OCI-M2 (cell line): ENCODE data around the gene YY1.
"Not testable (repeated sequence)": the region's sequence is repeated elsewhere in the genome, so short reads cannot be mapped to it uniquely, and the experiment has no call there.

Source experiments
- DNase-seq: peaks from one replicate; lab custom pipeline; 2025; ENCODE audit not compliant: unreplicated experiment; lab: John Stamatoyannopoulos, UW

YY1 gene

DNA sequence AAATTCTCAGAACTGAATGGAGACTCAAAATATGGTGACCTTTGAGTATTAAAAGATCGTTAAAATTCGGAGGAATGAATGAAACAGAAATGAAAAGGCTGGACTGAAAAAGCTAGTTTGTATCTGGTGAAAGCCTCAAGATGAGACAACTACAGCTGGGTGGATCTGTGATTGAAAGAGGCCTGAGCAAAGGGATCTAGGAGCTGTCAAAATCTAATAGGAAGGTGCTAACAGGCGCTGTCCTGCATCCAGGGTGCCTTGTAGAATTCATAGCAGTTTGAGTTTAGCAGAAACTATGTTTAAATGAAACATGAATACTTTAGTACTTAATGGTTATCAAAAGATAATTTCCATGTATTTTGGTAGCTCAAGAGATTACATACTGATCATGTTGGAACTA is 2.3 kb downstream of the YY1 start:
- DNase-seq, result no peak

DNA sequence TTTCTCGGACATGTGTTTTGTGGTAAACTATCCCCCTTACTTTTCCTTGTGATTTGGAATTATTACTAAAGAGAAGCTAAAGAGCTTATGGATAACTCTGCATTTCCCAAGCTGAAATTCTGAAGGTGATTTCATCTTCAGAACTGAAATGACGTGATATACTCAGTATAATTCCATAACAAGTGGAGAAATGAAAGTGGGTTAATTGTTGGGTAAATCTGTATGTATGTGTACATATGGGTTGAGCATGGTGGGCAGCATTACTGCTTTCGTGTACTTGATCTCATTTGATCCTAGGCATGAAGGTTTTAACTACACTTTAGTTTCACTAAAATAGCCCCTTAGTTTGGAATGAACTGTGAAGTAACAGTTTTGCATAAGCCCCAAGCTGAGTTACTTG is 4.1 kb downstream of the YY1 start:
- no peak for DNase-seq

DNA sequence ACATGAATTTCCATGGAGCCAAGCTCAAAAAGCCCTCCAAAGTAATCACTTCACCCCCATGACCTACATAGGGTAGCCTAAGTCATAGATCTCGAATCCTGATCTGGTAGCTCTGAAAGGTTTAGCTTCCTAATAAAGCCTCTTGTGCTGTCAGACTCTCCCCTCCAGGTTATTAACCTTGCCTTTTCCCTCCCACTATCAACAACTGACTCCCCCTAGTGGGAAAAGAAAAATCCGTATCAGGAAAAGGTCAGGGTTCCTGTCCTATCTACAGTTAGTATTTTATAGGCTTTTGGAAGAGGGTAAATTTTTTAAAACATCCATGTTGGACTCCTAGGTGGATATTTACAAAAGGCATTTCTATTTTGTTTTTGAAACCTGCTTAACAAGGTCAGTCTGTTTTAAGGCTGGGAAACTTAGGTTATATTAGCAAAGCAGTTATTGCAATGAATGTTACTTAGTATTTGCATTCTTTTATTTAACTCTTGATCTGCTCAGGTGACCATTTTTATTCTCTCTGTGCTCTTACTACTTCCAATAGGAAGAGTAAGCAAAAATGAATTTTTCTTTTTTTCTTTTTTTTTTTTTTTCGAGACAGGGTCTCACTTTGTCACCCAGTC is 8.0 kb downstream of the YY1 start:
- peak; percentile 33 for DNase-seq

DNA sequence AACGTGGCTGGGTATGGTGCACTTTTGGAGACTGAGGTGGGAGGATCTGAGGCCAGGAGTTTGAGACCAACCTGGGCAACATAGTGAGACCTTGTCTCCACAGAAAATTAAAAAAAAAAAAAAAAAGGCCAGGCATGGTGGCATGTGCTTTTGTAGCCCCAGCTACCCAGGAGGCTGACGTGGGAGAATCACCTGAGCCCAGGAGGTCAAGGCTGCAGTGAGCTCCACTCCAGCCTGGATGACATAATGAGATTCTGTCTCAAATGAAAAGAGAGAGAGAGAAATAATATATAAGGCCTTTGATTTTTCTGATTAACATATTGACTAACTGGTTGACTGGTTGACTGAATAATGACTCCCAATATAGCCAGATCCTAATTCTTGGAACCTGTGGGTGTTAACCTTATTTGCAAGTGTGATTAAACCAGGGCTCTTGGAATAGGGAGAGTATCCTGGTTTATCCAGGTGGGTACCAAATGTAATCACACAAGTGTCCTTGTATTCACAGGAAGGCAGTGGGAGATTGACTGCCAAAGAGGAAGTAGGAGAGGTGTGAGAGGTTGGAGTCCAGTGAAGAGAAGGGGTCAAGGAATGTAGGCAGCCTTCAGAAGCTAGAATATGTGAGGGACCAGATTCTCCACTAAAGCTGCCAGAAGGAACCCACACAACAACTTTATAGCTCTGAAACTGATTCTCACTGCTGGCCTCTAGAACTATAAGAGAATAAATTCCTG is 12.0 kb downstream of the YY1 start:
- no peak for DNase-seq

DNA sequence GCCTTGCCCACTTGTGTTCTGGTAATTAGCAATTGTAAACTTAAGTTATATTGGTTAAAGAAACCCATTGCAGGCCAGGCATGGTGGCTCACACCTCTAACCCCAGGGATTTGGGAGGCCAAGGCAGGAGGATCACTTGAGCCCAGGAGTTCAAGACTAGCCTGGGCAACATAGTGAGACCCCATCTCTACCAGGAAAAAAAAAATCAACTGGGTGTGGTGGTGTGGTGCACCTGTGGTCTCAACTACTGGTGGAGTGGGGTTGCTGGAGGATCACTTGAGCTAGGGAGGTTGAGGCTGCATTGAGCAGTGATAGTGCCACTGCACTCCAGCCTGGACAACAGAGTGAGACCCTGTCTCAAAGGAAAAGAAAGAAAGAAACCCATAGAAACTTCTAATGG is 13.7 kb downstream of the YY1 start:
- no peak for DNase-seq

DNA sequence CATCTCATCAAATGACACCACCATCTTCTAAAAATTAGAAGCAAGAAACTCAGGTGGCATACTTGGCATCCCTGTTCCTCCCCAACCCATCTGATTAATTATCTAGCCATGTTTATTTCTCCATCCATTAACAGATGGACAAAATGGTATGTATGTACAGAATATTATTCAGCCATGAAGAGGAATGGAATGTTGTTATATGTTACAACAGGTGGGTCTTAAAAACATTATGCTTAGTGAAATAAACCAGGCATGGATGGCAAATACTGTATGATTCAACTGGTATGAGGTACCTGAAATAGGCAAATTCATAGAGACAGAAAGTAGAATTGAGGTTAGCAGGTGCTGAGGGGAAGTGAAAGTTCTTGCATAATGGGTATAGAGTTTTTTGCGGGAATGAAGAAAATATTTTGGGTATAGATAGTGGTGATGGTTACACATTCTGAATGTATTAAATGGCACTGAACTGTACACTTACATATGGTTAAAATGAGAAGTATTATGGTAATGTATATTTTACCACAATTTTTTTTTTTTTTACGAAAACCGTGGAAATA is 17.5 kb downstream of the YY1 start:
- DNase-seq, result no peak

DNA sequence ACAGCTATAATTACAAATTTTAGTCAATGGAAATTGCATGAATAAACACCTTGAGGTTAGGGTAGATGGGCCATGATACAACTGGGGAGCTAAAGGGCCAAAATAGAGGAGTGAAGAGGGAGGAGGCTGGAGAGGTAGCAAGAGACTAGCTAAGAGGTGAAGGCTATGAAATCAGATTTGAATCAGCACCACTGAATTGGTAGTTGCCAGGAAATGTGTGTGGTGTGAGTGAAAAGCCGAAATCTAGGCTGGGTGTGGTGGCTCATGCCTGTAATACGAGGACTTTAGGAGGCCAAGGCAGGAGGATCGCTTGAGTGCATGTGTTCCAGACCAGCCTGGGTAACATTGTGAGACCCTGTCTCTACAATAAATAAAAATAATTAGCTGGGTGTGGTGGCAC is 22.7 kb downstream of the YY1 start:
- DNase-seq, result no peak

DNA sequence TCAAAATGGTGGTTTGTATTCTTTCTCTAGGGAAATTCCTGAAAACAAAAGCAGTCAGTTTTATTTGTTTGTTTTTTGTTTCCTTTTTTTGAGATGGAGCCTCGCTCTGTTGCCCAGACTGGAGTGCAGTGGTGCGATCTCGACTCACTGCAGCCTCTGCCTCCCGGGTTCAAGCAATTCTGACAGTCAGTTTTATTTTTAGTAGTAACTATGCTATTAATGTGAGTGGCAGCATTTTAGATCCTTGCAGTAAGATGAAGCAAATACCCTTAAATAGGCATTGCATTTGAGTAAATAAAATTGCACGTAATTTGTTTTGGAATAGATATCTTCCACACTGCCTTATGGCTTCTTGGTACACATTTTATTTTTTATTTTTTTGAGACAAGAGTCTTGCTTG is 23.6 kb downstream of the YY1 start:
- no peak for DNase-seq

DNA sequence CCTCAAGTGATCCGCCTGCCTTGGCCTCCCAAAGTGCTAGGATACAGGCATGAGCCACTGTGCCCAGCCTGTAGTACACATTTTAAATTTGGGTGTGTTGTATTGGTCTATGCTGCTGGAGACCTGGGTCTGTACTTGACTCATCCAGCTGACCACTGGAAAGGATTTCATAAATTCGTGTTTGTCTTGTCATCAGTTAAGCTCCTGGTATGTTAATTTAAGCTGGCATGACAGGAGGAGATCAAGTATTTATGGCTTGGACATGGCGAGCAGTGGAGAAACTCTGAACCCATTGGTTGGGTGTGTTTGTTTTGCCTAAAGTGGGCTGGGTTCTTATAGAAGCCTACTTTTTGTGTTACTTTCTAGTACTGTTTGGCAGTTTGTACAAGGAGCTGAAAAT is 24.2 kb downstream of the YY1 start:
- DNase-seq, result no peak

DNA sequence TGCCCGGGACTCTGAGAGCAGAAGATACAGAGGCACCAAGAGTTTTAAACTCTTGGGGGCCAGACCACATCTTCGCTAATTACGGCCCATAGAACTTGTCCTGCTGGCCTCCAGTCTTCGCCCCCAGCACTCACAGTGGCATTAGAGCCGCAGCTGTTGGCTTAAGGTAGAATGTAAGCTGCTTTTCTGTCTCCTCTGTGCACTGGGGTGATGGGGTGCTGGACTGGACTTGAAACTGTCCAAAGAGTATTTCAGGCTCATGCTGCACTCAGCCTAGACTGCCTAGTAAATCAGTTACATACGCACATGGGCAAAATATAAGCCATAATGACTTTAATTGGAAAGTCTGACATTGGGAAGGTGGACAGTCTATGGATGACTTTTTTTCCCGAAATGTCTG is 29.0 kb downstream of the YY1 start:
- DNase-seq, result no peak

DNA sequence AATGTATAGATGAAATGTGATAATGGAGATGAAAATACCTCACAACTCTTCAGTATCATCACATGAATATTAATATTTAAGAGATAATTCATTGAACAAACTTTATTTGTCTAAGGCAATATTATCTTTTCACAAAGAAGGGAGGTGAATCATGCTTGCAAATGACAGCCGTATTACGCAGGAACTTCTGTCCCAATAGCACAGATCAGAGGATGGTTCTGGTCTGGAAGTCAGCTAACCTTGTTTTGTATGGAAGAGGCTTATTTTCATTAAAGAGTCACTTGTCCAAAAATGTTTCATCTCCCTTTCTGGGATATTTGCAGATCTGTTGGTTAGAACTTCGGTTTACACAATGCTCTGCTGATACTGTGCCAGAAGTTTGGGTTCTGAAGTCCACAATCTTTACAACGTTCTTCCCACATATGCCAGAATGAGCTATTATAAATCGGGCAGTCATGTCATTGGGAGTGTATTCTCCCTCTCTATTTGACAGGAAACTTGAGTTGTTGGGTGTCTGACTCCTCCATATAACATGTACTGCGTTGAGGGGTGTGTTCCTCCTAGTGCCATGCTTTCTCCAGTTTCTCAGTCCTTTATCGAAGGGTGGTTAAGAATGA is 29.8 kb downstream of the YY1 start:
- no peak for DNase-seq

DNA sequence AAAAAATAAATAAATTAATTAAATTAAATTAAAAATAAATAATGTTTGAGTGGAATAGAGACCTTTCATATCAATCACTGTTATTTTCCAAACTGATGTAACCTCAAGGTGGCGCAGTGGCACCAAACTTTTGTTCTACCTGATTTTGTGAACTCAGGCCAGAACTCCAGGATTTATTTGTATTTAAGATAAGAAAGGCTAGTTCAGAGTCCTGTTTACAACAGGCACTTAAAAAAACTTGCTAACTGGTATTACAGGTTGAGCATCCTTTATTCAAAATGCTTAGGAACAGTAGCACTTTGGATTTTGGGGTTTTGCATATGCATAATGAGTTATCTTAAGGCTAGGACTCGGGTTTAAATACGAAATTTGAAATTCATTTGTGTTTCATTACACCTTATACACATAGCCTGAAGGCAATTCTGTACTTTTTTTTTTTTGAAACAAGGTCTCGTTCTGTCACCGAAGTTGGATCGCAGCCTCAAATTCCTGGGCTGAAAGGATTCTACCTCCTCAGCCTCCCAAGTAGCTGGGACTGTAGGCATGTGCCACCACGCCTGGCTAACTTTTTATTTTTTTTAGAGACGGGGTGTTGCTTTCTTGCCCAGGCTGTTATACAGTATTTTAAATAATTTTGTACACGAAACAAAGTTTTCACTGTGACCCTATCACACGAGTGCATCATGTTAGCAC is 32.4 kb downstream of the YY1 start:
- no peak for DNase-seq

DNA sequence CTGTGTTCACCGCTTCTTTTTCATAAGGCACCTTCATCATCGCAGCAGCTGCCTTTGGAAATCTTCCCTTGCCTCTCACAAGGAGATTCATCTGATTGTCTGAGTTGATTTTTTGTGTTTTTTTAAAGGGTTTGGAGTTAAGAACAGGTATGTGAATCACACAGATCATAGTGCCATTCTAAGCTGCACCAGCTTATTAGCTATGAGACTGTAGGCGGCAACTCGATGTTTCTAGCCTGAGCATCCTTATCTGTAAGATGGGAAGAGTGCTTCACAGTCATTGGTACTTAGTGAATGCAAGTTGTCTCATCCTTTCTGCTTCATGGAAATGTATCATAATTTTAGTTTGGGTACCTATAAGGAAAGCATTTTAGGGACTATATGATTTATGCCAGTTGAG is 35.3 kb downstream of the YY1 start:
- no peak for DNase-seq

DNA sequence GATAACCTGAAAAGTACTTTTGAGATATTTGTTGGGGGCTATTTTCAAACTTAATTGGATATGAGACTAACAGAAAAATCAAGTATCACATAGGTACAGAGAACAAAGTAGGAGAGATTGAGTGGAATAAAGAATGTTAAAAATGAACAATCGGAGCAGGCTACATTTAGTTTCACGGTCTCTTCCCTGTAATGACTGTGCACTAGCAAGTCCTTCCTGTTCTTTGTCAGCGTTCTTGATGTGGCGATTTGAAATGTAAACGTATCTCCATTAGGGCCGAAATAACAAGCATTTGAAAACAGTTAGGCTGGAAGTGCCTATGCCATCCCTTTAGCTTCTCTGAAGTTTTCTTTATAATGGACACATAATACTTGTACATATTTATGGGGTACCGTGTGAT is 36.3 kb downstream of the YY1 start:
- no peak for DNase-seq

DNA sequence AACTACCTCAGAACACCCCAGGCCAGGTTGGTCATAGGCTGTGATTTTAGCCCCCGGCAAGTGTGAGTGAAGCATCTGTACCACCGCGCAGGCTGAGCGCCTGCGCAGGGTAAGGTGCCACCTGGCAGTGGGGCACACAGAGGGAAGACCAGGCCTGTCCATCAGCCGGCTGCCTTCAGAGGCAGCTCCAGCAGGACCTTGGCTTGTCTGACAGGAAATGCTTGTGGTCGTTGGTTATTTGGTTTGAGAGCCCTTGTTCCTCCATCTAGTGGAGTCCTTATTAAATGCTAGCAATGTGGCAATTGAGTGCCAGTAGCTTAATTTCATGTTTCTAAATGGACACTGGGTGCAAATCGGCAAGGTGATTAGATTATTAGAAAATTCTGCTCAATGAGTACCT is 39.8 kb downstream of the YY1 start:
- no peak for DNase-seq

DNA sequence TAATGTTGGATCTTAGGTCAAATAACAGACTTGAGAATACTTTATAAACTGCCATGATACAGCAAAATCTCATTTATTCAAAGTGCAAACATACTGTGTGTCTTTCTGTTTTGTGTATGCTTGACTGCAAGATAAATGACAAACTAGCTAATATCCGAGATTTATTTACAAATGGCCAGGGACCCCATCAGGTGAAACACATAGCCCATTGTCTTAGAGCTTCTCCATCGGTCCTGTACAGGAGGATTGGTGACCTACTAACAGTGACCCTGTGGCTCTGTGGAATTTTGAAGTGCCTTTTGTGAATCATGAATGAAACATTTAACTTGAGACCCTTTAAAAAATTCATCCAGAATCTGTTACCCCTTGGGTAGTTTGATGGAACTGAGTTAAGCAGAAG is 40.2 kb downstream of the YY1 start:
- DNase-seq, result no peak

DNA sequence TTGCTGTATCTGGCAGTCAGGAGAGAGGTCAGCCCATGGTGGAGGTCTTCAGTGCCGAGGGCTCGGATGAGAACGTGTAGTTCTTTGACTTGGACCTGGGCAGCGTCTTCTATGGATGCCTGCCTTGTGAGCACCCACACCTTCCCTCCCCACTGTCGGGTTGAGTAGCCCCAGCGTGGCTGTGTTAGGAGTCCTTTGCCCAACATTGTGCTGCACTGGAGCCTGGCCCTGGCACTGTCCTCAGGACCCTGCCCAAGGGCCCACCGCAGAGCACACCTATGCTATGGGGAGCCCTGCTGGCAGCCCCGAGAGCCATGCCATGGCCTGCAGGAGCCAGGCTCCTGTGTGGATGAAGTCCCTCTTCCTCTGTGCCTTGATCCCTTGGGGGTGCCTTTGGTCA is 40.6 kb downstream of the YY1 start:
- no peak for DNase-seq

DNA sequence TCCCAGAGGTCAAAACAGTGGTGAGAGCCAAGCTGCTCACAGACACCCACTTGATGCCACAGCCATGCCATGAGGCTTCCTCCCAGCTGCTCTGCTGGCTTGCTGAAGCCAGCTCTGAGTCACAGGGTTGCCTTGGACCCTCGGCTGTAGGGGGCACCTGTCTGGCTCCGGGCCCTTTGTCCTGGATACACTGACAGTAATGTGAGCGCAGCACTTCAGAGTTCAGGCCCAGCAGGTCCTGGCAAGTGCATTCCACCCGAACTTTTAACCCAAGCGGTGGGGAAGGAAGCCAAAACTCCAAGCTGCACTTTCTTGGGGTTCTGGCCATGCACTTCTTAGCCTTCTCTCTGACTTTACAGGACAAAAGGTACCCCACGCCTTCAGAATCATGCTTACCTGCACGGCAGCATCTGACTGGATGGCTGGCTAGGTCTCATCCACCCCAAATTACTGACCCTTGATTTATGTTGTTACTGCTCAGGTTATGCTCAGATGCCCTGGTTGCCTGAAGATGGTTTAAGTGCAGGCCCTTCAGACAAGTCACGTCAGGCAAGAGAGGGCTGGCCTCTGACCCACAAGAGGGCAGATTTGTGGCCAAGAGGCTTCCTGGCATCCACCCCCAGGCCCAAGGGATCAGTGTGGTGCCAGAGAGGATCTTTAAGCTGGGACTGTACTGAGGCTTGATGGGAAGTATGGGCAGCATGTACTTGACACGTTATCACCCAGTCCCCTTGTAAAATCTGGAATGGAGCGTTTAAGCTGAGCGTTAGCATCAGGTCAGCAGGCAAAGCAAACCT is 42.5 kb downstream of the YY1 start:
- no peak for DNase-seq

DNA sequence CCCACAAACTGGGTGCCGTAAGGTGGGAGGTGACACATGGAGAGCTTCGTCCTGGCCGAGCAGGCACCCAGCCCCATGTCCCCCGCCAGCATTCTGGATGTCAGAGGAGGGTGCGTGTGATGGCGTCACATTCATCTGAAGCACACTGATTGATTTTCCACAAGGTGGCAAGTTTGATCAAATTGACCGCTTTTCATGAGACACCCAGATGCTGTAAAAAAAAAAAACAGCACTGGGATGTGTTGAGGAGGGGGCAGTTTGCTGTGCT is 43.1 kb downstream of the YY1 start:
- DNase-seq, result no peak

DNA sequence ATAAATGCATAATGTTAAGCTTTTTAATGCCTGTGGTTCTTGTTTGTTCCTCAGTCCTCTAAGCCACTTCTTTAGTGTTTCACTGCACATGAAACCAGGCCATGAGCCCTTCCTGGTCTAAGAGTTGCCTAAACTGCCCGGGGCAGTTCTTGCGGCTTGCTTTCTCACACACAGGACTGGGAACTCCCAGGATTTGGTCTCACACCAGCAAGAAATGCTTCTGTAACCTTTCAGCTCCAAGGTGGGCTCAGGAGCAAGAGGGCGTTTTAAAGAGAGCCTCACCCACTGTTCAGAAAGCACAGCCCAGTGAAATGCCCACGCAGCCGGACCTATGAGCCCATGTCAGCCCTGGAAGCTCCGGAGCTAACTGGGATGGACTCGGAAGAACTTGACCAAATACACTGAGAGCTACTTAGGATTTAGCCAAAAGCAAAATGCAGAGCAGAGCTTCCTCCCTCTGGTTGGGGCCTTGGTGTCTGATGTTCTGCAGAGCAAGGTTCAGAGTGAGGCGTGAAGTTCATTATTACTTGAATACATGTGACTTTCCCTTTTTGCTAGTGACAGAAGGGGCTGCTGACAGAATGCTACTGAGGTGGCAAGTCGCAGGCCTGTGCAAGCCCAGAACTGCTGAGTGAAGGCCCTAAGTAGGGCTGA is 43.9 kb downstream of the YY1 start:
- DNase-seq, result no peak

DNA sequence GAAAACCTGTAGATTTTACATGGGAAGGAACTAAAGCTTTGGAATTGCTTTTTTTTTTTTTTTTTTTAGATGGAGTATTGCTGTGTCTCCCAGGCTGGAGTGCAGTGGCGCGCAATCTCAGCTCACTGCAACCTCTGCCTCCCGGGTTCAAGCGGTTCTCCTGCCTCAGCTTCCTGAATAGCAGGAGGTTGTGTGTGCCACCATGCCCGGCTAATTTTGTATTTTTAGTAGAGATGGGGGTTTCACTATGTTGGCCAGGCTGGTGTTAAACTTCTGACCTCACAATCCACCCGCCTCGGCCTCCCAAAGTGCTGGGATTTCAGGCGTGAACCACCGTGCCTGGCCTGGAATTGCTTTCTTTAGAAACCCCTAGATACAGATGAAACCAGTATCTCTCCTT is 44.5 kb downstream of the YY1 start:
- not testable (repeated sequence) for DNase-seq
